K562 (cell line): ENCODE results near the gene CD248. TPM values are rescaled to one million over a fixed set of nuclear protein-coding genes. Genes with fewer than 3 reads are reported as not detected.
A peak's percentile ranks its signal among the peaks of the same experiment; 100 is the strongest.

ENCODE experiments used
- ATF2 ChIP-seq: sonication (generic); formaldehyde crosslinking; IDR thresholded peaks from 2 replicates; pipeline ENCODE4 v1.8.1; 2022; ENCODE audit warnings: missing genetic modification reagents
- E2F3 ChIP-seq: fragments of 250-450 bp; sonication (Bioruptor Pico); IDR thresholded peaks from 2 replicates; pipeline ENCODE4 v1.4.0; 2020; ENCODE audit warnings: mild to moderate bottlenecking
- HLTF ChIP-seq: fragments of 450-650 bp; IDR thresholded peaks from 2 replicates; pipeline ENCODE4 v1.6.1; 2016
- HNRNPH1 ChIP-seq: fragments of 200-400 bp; formaldehyde crosslinking; optimal IDR thresholded peaks from 2 replicates; pipeline ENCODE3; 2017; ENCODE audit warnings: low read depth, mild to moderate bottlenecking, low read length, moderate library complexity
- ID3 ChIP-seq, 2 experiments: fragments of 250-450 bp in 1 of 2; fragments of 450-650 bp in 1 of 2; sonication (Bioruptor Pico) in 1 of 2; IDR thresholded peaks; 2 replicates each; pipeline versions ENCODE4 v1.6.1 to v1.8.0; 2016 to 2021; ENCODE audit warnings: mild to moderate bottlenecking in 2 of 2, moderate library complexity in 2 of 2, missing compliant biosample characterization in 1 of 2, missing genetic modification characterization in 1 of 2
- IFI16 ChIP-seq: fragments of 250-450 bp; sonication (Bioruptor Pico); IDR thresholded peaks from 2 replicates; pipeline ENCODE4 v2.1.2; 2022; ENCODE audit warnings: mild to moderate bottlenecking, inconsistent platforms
- KDM2B ChIP-seq: fragments of 250-450 bp; sonication (Bioruptor Pico); IDR thresholded peaks from 2 replicates; pipeline ENCODE4 v1.8.0; 2021; ENCODE audit warnings: mild to moderate bottlenecking, moderate library complexity
- KLF1 ChIP-seq: fragments of 450-650 bp; IDR thresholded peaks from 2 replicates; pipeline ENCODE4 v1.6.1; 2016; ENCODE audit warnings: missing genetic modification characterization, missing compliant biosample characterization
- KLF6 ChIP-seq: fragments of 250-450 bp; sonication (Bioruptor Pico); IDR thresholded peaks from 2 replicates; pipeline ENCODE4 v1.4.0; 2020; ENCODE audit warnings: mild to moderate bottlenecking, moderate library complexity, borderline replicate concordance
- MECOM ChIP-seq: fragments of 250-450 bp; sonication (Bioruptor Pico); IDR thresholded peaks from 2 replicates; pipeline ENCODE4 v1.8.0; 2022; ENCODE audit warnings: inconsistent platforms
- NFE2 ChIP-seq: IDR thresholded peaks from 2 replicates; pipeline ENCODE4 v1.6.1; 2014; ENCODE audit warnings: antibody characterized with exemption, low read depth
- NR4A1 ChIP-seq, 2 experiments: fragments of 250-450 bp in 1 of 2; fragments of 450-650 bp in 1 of 2; sonication (Bioruptor Pico) in 1 of 2; IDR thresholded peaks; 2 replicates each; pipeline versions ENCODE4 v1.4.0 to v1.6.1; 2016 to 2020; ENCODE audit warnings: mild to moderate bottlenecking in 2 of 2, missing compliant biosample characterization in 1 of 2, missing genetic modification characterization in 1 of 2, moderate library complexity in 1 of 2
- PHF21A ChIP-seq: fragments of 450-650 bp; IDR thresholded peaks from 2 replicates; pipeline ENCODE4 v1.6.1; 2017; ENCODE audit warnings: low read depth, borderline replicate concordance
- PTTG1 ChIP-seq: fragments of 450-650 bp; IDR thresholded peaks from 2 replicates; pipeline ENCODE4 v1.6.1; 2016; ENCODE audit warnings: low read depth, mild to moderate bottlenecking, missing genetic modification characterization, missing compliant biosample characterization
- RBM15 ChIP-seq: fragments of 200-400 bp; formaldehyde crosslinking; IDR thresholded peaks from 2 replicates; pipeline ENCODE4 v1.6.1; 2018; ENCODE audit warnings: mild to moderate bottlenecking, low read length, moderate library complexity; ENCODE audit not compliant: insufficient read depth
- SMAD1 ChIP-seq: fragments of 150-350 bp; IDR thresholded peaks from 2 replicates; pipeline ENCODE4 v1.6.1; 2014; ENCODE audit warnings: low read length, low read depth; ENCODE audit not compliant: partially characterized antibody
- STAT5A ChIP-seq: IDR thresholded peaks from 2 replicates; pipeline ENCODE4 v1.6.1; 2012; ENCODE audit warnings: low read length, inconsistent platforms, borderline replicate concordance
- TCF7 ChIP-seq: sonication (generic); IDR thresholded peaks from 2 replicates; pipeline ENCODE4 v1.6.1; 2016; ENCODE audit warnings: antibody characterized with exemption, borderline replicate concordance
- ZBTB1 ChIP-seq: sonication (generic); formaldehyde crosslinking; IDR thresholded peaks from 2 replicates; pipeline ENCODE4 v1.8.1; 2023; ENCODE audit warnings: missing genetic modification reagents, low read depth, mild to moderate bottlenecking, borderline replicate concordance
- ZEB2 ChIP-seq: fragments of 450-650 bp; IDR thresholded peaks from 2 replicates; pipeline ENCODE4 v1.6.1; 2016
- ZNF121 ChIP-seq: sonication (generic); formaldehyde crosslinking; conservative IDR thresholded peaks from 2 replicates; pipeline ENCODE4 v1.8.0; 2022; ENCODE audit warnings: missing genetic modification reagents
- ZNF133 ChIP-seq: fragments of 250-450 bp; sonication (Bioruptor Pico); IDR thresholded peaks from 2 replicates; pipeline ENCODE4 v1.4.0; 2020; ENCODE audit warnings: mild to moderate bottlenecking
- ZNF224 ChIP-seq: sonication (generic); formaldehyde crosslinking; IDR thresholded peaks from 2 replicates; pipeline ENCODE4 v1.8.0; 2022; ENCODE audit warnings: mild to moderate bottlenecking, missing genetic modification reagents
- ZNF589 ChIP-seq: fragments of 200-800 bp; sonication (Bioruptor generic); IDR thresholded peaks from 2 replicates; pipeline ENCODE4 v1.6.1; 2016; ENCODE audit warnings: low read depth, missing genetic modification characterization, missing compliant biosample characterization
- polyA plus RNA-seq, 8 experiments: library from polyadenylated mRNA; depleted of rRNA in 4 of 8; stranded (reverse) in 5 of 8; unstranded in 3 of 8; fragments of >200 nt; fragmentation: Nextera tagmentation in 2 of 8; fragmentation: Illumina TruSeq in 1 of 8; extraction: Ambion mirVana in 2 of 8; extraction: Trizol in 1 of 8; gene quantifications; 2 replicates each; pipeline versions ENCODE4 v1.2.1 to v1.2.3, GENCODE V29; 2011 to 2014; ENCODE audit warnings: inconsistent platforms in 1 of 8, missing spikeins in 1 of 8
- total RNA-seq, 7 experiments: library from RNA; depleted of rRNA in 6 of 7; stranded (reverse); fragments of >200 nt in 6 of 7; fragmentation: Illumina TruSeq in 2 of 7; extraction: Trizol in 2 of 7; gene quantifications; 2 replicates each; pipeline versions ENCODE4 v1.2.1 to v1.2.3, GENCODE V29; 2011 to 2021; ENCODE audit warnings: low replicate concordance in 1 of 7
- TF ChIP-seq, protein P1 (sequence below): sonication (generic); formaldehyde crosslinking; IDR thresholded peaks from 2 replicates; pipeline ENCODE4 v1.8.0; 2022; ENCODE audit warnings: mild to moderate bottlenecking, missing genetic modification reagents
- TF ChIP-seq, protein P2 (sequence below), 3 experiments: fragments of 200-800 bp in 1 of 3; sonication (Bioruptor generic) in 1 of 3; sonication (generic) in 1 of 3; formaldehyde crosslinking in 1 of 3; IDR thresholded peaks; 2 replicates each; pipeline versions ENCODE4 v1.6.1 to v1.8.0; 2016 to 2022; ENCODE audit warnings: mild to moderate bottlenecking in 2 of 3, missing compliant biosample characterization in 2 of 3, missing genetic modification characterization in 2 of 3, missing genetic modification reagents in 1 of 3

CD248 gene
- total and polyA plus RNA-seq, 9 of the 15 experiments (the other 6 are each of a cell fraction or from before 2014, with no cell fraction given), result 0.09 TPM; not detected in 8

DNA sequence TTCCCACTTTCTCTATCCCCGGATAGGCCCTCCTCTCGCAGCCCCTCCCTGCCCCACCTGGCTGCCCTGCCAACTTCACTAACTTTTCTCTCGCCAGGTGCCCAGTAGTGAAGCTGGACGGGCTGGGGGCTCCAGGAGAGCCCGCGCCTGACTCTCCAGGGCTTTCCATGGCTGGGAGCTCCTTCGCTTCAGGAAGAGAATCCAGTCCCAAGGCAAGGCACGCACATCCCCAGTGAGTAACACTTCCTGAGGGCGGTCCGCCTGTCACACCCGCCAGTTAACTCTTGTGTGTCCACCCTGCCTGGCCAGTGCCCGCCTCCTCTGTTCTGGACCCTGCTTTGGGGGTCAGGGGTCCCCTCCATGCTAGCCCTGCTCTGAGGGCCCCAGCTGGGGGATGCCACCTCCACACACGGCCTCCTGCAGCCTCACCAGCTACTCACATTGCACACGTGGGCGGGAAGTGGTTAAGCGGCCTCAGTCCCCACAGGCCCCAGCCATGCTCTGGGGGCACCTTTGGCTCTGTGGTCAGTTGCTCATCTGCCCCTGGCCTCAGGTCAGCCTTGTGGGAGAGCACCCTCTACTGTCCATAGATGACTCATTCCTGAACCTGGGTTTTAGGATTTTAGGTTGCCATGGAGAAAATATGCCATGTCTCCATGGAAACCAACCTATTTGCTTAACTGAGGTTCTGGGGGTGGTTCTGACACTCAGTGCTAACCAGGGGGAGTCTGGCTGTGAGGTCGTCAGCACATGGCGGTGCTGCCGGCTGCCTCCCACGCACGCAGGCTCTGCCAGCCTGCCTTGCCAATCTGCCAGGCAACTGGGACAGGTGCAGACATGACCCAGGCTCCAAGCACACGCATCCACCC, 19.6 kb upstream of the CD248 start, which contains the start of gene RIN1 (continued):
- TF ChIP-seq ZNF589 (peak; percentile 39; the same call in 1 of the 2 replicates), RBM15 (no peak), NR4A1 (CRISPR knock-in tag; IDR thresholded peaks at IDR 0.05) (no peak), NR4A1 (tag; IDR thresholded peaks at IDR 0.05) (no peak), ZNF121 (CRISPR knock-in tag) (no peak), STAT5A (no peak), ZEB2 (no peak), IFI16 (no peak), MECOM (CRISPR knock-in tag) (peak; percentile 58; the same call in 1 of the 2 replicates), ZNF224 (CRISPR knock-in tag) (no peak), E2F3 (no peak), ZBTB1 (CRISPR knock-in tag) (peak; percentile 92; the same call in 1 of the 2 replicates), ATF2 (CRISPR knock-in tag) (no peak), PHF21A (no peak), ZNF133 (no peak), KLF6 (no peak), KLF1 (tag) (no peak), HLTF (no peak), HNRNPH1 (no peak), TCF7 (no peak), PTTG1 (tag) (no peak), KDM2B (CRISPR knock-in tag) (no peak), NFE2 (no peak), SMAD1 (no peak), ID3 (CRISPR knock-in tag; IDR thresholded peaks at IDR 0.05) (no peak), ID3 (tag; IDR thresholded peaks at IDR 0.05) (no peak)
- TF ChIP-seq, protein P1, sequence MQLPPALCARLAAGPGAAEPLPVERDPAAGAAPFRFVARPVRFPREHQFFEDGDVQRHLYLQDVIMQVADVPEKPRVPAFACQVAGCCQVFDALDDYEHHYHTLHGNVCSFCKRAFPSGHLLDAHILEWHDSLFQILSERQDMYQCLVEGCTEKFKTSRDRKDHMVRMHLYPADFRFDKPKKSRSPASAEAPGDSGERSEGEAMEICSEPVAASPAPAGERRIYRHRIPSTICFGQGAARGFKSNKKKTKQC (CRISPR knock-in tag), result no peak
- TF ChIP-seq, protein P2, sequence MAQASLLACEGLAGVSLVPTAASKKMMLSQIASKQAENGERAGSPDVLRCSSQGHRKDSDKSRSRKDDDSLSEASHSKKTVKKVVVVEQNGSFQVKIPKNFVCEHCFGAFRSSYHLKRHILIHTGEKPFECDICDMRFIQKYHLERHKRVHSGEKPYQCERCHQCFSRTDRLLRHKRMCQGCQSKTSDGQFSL (CRISPR knock-in tag; IDR thresholded peaks at IDR 0.05), result no peak
- TF ChIP-seq, protein P2 (tag; IDR thresholded peaks at IDR 0.05), result no peak
